Activated B cell treated with CpG ODN at 0.5 μM for 24 hours (primary cell): Measurements from ENCODE around the gene PFDN5. TPM values are rescaled to one million over a fixed set of nuclear protein-coding genes. Genes with fewer than 3 reads are reported as not detected.

ENCODE experiments used
- ATAC-seq: fragments of 200-7000 bp; cut with Tn5 transposase; one replicate; pipeline ENCODE4 v1.10.0; 2021; ENCODE audit warnings: low read depth, mild to moderate bottlenecking, moderate library complexity
- CTCF ChIA-PET: fragments of 350-600 bp; sonication (Branson Sonifier 250); formaldehyde crosslinking; loops from one replicate; lab custom pipeline; 2021; ENCODE audit warnings: antibody characterized with exemption; lab: Charles Lee
- POLR2A ChIA-PET: fragments of 350-600 bp; sonication (Branson Sonifier 250); formaldehyde crosslinking; loops from one replicate; lab custom pipeline; 2021; ENCODE audit warnings: antibody characterized with exemption; lab: Charles Lee
- DNase-seq: peaks from one replicate; pipeline ENCODE4 v3.0.0; 2022
- H3K27ac Mint-ChIP-seq: one replicate; pipeline ENCODE4 v1.8.0; 2020; ENCODE audit warnings: mixed read lengths
- H3K27me3 Mint-ChIP-seq: one replicate; pipeline ENCODE4 v1.8.0; 2021; ENCODE audit warnings: mixed read lengths
- H3K36me3 Mint-ChIP-seq: one replicate; pipeline ENCODE4 v1.8.0; 2021; ENCODE audit warnings: low read depth, mixed read lengths
- H3K4me1 Mint-ChIP-seq: one replicate; pipeline ENCODE4 v1.8.0; 2021; ENCODE audit warnings: mixed read lengths
- H3K4me3 Mint-ChIP-seq: one replicate; pipeline ENCODE4 v1.8.0; 2020; ENCODE audit warnings: mild to moderate bottlenecking, mixed read lengths
- H3K9me3 Mint-ChIP-seq: one replicate; pipeline ENCODE4 v1.8.0; 2020; ENCODE audit warnings: mixed read lengths
- CTCF ChIP-seq: fragments of 200-600 bp; IDR thresholded peaks from one replicate; pipeline ENCODE4 v1.8.0; 2022; ENCODE audit warnings: antibody characterized with exemption, mild to moderate bottlenecking
- intact Hi-C: fragments of 100-400 bp; cut with micrococcal nuclease; formaldehyde crosslinking; loops from one replicate; pipeline ENCODE4 v1.15.1; 2024
- total RNA-seq: library from RNA; stranded (reverse); gene quantifications from 2 replicates; pipeline ENCODE4 v1.2.3, GENCODE V29; 2022

The PFDN5 gene
- total RNA-seq, 1 donor from 2014 or later = 486 TPM

- DNase-seq (no peak), ATAC-seq (peak; percentile 8)
- no peak for TF ChIP-seq CTCF
- Mint-ChIP-seq H3K27ac (no peak overlapping the region), H3K36me3 (no peaks in the 10 kb centered on the region), H3K4me3 (peak overlapping the region; percentile 93), H3K27me3 (peaks cover under 1% of the 10 kb centered on the region), H3K9me3 (no peaks in the 10 kb centered on the region), H3K4me1 (peaks cover 15% of the 10 kb centered on the region)
- intact Hi-C loops = loop anchor here (1.0 kb wide), 5 partner anchors 21 to 279 kb away; no protein-coding TSS in a partner anchor
- ChIA-PET CTCF (interaction anchor here (0.6 to 4.4 kb wide), 31 partner anchors 10 to 307 kb away, joined by 3 to 148 read pairs (median 4); partner anchors contain the start of genes AAAS, AMHR2, ESPL1 and MYG1), POLR2A (interaction anchor here (0.5 to 2.8 kb wide), 16 partner anchors 10 to 188 kb away, joined by 3 to 24 read pairs (median 5); partner anchors contain the start of genes AAAS, PFDN5, SP1 and TARBP2)
These were observed 50.3 kb downstream of the PFDN5 start for GRCh38 chr12:53345486-53346188.

- Mint-ChIP-seq H3K36me3 (no peaks in the 10 kb centered on the region), H3K4me3 (no peak overlapping the region), H3K9me3 (no peaks in the 10 kb centered on the region), H3K4me1 (peaks cover 15% of the 10 kb centered on the region), H3K27ac (no peak overlapping the region), H3K27me3 (no peaks in the 10 kb centered on the region)
- ChIA-PET CTCF (interaction anchor here (1.7 to 4.4 kb wide), 4 partner anchors 21 to 133 kb away, joined by 3 to 148 read pairs (median 30); partner anchors contain the start of genes AAAS and AMHR2), POLR2A (interaction anchor here (0.8 kb wide), 1 partner anchor 162 kb away, joined by 3 read pairs; no protein-coding TSS in a partner anchor)
- DNase-seq (no peak), ATAC-seq (no peak)
- TF ChIP-seq CTCF = no peak
- intact Hi-C loops = no loop called here
These were observed 51.1 kb downstream of the PFDN5 start for GRCh38 chr12:53346491-53346890.

DNA sequence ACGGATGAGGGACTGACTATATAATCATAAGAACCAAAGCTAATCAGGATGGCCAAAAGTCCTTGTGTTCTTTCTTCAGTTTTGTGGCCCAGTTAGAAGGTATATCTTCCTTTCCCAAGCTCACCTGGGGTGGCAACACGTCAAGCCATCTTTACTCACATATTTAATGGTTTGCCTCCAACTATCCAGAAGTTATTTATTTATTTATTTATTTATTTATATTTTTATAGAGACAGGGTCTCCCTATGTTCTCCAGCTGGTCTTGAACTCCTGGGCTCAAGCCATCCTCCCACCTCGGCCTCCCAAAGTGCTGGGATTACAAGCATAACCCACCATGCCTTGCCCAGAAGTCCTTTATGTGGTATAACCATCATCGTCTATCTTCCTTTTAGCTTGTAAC is 52.6 kb downstream of the PFDN5 start:
- no peak for TF ChIP-seq CTCF
- H3K4me3 Mint-ChIP-seq = no peak overlapping the region
- intact Hi-C loops = no loop called here
- no peak for DNase-seq
- no peak for ATAC-seq
- H3K9me3 Mint-ChIP-seq = no peaks in the 10 kb centered on the region
- H3K36me3 Mint-ChIP-seq = no peaks in the 10 kb centered on the region
- no peaks in the 10 kb centered on the region for H3K27me3 Mint-ChIP-seq
- H3K27ac Mint-ChIP-seq = no peak overlapping the region
- ChIA-PET POLR2A (interaction anchor here (0.5 to 0.6 kb wide), 2 partner anchors 36 to 39 kb away, joined by 4 to 6 read pairs; no protein-coding TSS in a partner anchor), CTCF (interaction anchor here (0.6 to 1.3 kb wide), 6 partner anchors 9 to 248 kb away, joined by 3 to 4 read pairs (median 3); partner anchors contain the start of gene MYG1)
- peaks cover 19% of the 10 kb centered on the region for H3K4me1 Mint-ChIP-seq

Other genes with a start within 250 kb of the PFDN5 start
- 0.29 and 1.5 TPM in 2 replicates for gene TNS2, start 245.5 kb upstream of the PFDN5 start, total RNA-seq
- 32.5 and 33.9 TPM in 2 replicates for gene SPRYD3, start 216.2 kb upstream of the PFDN5 start, total RNA-seq
- gene IGFBP6, start 197.9 kb upstream of the PFDN5 start, total RNA-seq = not detected in 2 replicates
- not detected in 2 replicates for gene SOAT2, start 192.1 kb upstream of the PFDN5 start, total RNA-seq
- gene ZNF740, start 114.8 kb upstream of the PFDN5 start, total RNA-seq = 64.4 and 67.2 TPM in 2 replicates
- gene CSAD, start 114.6 kb upstream of the PFDN5 start, total RNA-seq = 25.7 and 34.6 TPM in 2 replicates
- 137 and 139 TPM in 2 replicates for gene ITGB7, start 88.3 kb upstream of the PFDN5 start, total RNA-seq
- 5.5 and 7.5 TPM in 2 replicates for gene RARG, start 63.3 kb upstream of the PFDN5 start, total RNA-seq
- 6.2 and 8.2 TPM in 2 replicates for gene ESPL1, start 27.2 kb upstream of the PFDN5 start, total RNA-seq
- gene MYG1, start 4.2 kb downstream of the PFDN5 start, total RNA-seq = 59.1 and 65.3 TPM in 2 replicates
- gene AAAS, start 26.1 kb downstream of the PFDN5 start, total RNA-seq = 57.3 and 72.1 TPM in 2 replicates
- gene SP7, start 40.8 kb downstream of the PFDN5 start, total RNA-seq = not detected in 2 replicates
- 99.2 and 102 TPM in 2 replicates for gene SP1, start 84.6 kb downstream of the PFDN5 start, total RNA-seq
- gene AMHR2, start 128.3 kb downstream of the PFDN5 start, total RNA-seq = not detected in 2 replicates
- 266 and 288 TPM in 2 replicates for gene PRR13, start 146.2 kb downstream of the PFDN5 start, total RNA-seq
- 841 and 853 TPM in 2 replicates for gene PCBP2, start 156.6 kb downstream of the PFDN5 start, total RNA-seq
- 3.6 and 6.0 TPM in 2 replicates for gene MAP3K12, start 203.9 kb downstream of the PFDN5 start, total RNA-seq
- gene TARBP2, start 205.7 kb downstream of the PFDN5 start, total RNA-seq = 45.7 and 49.6 TPM in 2 replicates
- gene NPFF, start 211.9 kb downstream of the PFDN5 start, total RNA-seq = not detected in 2 replicates